Measurements from ENCODE around the gene NDUFS5. TPM values are rescaled to one million over a fixed set of nuclear protein-coding genes. Genes with fewer than 3 reads are reported as not detected.
"Not testable (repeated sequence)": the region's sequence is repeated elsewhere in the genome, so short reads cannot be mapped to it uniquely, and the experiment has no call there.

Gene NDUFS5
- total RNA-seq: 104 TPM

DNA sequence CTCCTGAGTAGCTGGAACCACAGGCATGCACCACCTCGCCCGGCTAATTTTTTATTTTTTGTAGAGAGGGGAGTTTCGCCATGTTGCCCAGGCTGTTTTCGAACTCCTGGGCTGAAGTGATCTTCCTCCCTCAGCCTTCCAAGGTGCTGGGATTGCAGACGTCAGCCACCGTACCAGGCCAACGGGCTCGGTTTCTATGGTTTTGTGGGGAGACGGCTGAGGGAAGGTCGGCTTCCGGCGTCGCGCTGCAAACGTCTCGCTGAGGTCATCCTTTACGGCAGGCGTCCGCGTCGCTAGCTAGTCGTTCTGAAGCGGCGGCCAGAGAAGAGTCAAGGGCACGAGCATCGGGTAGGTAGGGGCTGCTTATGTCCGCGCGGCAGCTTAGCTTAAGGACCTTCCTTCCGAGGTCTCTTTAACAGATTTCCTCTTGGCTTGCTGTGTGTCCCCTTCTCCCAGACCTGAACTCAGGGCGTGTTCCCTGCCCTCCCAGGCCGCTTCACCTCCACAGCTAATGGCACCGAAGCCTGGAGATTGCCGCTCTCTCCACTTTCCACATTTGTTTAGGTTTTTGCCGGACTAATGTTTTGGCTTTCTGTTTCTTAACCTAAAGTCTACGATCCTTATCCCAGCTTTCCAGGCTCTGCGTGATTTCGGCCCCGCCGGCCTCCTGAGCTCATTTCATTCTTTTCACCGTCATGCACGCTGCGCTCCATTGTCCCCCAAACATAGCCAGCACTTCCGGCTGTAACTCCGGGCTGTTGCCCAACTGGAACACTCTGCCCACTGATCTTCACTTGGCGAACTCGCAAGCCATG, at the start of gene NDUFS5:
Gene NDUFS5 (plus strand): TSS at position 300 of the 815 bp plus-strand sequence. CDS start 2,375 bp downstream, outside the sequence.
- peak; percentile 95 for ATAC-seq
- DNase-seq (ENCODE audit: low spot score): peak; percentile 90

DNA sequence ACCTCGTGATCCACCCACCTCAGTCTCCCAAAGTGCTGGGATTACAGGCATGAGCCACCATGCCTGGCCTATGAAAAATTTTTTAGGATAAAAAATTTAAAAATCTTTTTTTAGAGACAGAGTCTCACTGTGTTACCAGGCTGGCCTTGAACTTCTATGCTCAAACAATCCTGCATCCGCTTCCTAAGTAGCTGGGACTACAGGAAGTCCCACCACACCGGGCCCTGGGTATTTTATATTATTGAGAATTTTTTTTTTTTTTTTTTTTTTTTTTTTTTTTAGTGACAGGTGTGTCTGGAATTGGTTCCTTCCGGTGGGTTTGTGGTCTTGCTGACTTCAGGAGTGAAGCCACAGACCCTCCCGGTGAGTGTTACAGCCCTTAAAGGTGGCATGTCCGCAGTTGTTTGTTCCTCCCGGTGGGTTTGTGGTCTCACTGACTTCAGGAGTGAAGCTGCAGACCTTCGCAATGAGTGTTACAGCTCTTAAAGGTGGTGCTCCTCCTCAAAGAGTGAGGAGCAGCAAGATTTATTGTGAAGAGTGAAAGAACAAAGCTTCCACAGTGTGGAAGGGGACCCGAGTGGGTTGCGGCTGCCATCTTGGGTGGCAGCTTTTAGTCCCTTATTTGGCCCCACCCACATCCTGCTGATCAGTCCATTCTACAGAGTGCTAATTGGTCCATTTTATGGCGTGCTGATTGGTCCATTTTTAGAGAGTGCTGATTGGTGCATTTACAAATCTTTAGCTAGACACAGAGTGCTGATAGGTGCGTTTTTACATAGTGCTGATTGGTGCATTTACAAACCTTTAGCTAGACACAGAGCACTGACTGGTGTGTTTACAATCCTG, 48.5 kb upstream of the NDUFS5 start:
- not testable (repeated sequence) for DNase-seq (ENCODE audit: low spot score); ATAC-seq

DNA sequence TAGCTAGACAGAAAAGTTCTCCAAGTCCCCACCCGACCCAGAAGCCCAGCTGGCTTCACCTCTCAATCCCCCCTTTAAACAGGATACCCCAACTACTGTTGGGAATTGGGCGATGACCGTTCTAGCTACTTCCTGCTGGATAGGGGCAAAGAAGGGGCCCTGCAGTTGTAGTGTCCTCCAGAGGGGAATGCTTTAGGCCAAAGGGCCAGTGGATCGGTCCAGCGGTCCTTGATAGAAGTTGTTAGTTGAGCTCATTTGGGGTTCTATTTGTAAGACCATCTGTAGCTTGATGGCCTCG, 48.0 kb upstream of the NDUFS5 start:
- not testable (repeated sequence) for ATAC-seq; DNase-seq (ENCODE audit: low spot score)

DNA sequence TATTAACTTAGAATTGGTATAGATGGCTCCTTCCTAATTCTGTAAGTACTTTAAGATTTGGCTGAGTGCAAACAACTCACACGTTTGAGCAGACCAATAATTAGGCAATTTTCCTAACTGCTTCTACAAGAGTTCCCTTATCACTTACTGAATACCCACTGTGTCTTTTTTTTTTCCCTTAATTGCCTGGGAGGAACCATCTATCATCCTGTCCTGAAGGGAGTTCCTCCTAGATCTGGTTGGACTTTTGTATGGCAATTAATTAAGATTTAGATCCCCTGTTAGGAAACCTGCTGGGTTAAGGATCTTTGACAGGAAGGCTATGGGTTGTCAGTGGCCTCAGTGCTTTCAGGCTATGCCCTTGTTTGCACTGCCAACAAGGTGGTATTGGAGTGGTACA, 46.8 kb upstream of the NDUFS5 start:
- not testable (repeated sequence) for DNase-seq (ENCODE audit: low spot score); ATAC-seq

DNA sequence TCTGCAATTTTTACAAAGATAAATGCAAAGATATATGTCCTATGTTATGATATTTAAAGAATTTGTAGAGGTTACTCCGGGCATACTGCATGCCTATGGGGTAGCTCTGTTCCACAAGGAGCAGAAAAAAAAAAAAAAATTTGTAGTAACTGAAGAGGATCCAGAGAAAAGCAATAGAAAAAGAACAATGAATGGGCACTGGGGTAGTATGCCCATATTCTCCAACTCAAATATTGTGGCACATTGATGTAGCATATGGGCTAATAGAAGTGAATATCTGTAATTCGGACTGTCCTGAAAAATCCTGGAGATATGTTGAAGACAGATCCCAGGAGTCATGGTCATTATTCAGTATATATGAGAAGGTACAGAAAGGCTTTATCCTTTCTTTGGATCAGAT, 36.2 kb upstream of the NDUFS5 start:
- DNase-seq (ENCODE audit: low spot score): no peak

DNA sequence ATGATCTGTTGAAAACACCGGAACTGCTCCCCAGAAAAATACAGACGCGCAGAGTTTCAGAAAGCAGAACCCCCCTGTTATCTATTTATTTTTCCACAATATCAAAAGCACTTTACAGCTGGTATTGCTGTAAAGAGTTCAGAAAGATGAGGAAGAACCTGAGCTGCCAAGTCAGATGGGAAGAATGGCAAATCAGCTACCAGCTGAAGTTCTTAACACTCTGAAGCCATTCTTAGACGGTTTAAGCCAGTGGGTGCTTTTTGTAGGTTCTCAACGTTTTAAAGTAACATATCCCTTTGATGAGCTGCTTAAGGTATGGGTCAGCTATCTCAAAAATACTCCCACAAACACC, 35.8 kb upstream of the NDUFS5 start:
- DNase-seq (ENCODE audit: low spot score) (no peak), ATAC-seq (no peak)

More for the DNA sequence above, 36.2 kb upstream of the NDUFS5 start:
- ATAC-seq: no peak

DNA sequence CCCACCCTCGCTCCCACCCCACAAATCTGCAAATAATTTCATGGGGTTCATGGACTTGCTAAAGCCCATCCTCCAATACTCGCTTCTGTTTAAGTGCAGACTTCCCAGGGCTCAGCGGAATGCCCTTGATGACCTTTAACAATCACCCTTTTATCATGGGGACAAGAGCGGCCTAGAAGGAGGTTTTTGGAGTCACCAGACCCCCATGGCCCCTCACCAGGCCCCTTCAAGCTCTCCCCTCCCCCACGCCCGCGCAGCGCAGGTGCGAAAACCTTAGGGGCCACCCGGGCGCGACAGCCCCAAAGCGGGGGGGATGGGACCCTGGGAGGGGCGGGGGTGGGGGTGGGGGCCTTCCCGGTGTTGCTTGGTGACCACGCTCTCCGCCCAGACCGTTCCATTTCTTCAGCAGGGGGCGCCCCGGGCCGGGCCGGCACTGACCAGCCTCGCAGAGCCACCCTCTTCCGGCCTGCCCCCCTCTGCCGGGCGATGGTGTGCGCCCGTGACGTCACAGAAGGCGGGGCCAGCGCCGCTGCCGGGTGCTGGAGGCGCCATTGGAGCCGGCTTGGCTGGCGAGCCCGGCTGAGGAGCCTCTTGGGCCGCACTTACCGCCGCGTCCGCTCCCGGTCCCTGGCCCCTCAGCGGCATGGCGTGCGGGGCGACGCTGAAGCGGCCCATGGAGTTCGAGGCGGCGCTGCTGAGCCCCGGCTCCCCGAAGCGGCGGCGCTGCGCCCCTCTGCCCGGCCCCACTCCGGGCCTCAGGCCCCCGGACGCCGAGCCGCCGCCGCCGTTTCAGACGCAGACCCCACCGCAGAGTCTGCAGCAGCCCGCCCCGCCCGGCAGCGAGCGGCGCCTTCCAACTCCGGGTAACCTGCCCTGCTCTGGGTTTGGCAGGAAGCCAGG, 35.2 kb upstream of the NDUFS5 start, which contains the start of gene AKIRIN1:
Gene AKIRIN1 (plus strand): TSS at position 539 of the 900 bp plus-strand sequence. CDS start 105 bp downstream, at position 644.
- ATAC-seq: peak; percentile 94
- peak; percentile 99 for DNase-seq (ENCODE audit: low spot score)

DNA sequence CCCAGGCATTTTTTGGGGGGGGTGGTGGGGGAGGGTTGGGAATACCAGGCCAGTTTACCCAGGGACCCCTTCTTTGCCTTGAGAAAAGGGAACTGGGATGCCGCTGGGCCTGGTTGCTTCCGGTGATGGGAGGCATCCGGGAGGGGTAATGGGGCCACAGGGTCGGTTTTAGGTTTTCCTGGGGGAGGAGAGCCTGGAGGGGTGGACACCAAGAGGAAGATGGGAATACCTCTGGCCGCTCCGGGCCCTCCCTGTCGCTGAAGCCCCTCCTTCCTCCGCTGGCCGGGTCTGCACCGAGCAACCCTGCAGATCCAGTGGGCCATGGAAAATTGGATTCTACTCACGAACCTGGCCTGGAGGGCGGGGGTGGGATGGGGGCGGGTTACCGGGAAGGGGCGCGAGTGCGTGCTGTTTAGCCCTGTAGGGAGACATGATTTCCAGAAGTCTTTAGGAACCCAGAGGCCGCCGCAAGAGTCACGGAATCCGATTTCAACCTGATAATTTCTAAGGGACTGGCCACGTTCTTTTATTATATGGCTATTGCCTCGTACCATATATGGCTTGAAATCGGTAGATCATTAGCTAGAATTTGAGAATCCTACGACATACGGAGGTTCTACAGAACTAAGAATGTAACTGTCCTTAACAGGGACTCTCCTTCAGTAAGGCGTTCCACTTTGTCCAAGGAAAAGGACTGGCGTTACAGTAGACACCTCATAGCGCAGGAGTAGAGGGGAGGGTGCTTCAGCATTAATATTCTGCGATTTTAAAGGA, 34.3 kb upstream of the NDUFS5 start:
- ATAC-seq (peak; percentile 25), DNase-seq (ENCODE audit: low spot score) (no peak)

DNA sequence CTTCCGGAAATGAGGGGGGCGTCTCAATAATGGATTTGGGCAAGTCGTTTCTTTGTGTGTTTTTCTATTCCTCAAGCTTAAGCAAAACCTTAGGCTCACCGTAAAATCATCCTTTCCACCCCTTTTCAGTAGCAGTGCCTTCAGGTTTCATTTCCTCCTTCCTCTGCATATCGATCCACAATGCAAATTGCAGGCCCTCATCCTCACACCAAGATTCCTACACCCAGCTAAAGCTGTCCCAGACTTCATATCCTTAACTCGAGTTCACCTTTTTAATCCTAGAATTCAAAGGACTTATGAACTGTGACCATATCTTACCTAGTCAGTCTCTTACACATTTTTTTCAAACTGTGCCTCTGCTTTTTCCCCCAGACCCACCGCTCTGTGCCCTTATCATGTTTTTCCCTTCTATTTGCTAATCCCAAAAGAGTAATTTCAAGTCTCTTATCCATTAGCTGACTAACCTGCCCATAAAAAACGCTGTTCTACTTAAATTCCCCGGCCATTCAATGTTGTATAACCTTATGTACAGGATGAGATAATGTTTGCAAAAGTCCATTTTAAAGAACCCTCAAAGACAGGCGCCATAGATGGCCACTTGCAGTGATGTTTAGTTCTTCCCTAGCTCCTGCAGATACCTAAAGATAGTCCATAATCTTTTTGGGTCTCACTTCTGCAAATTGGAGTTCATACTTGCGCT, 33.6 kb upstream of the NDUFS5 start:
- no peak for DNase-seq (ENCODE audit: low spot score)

DNA sequence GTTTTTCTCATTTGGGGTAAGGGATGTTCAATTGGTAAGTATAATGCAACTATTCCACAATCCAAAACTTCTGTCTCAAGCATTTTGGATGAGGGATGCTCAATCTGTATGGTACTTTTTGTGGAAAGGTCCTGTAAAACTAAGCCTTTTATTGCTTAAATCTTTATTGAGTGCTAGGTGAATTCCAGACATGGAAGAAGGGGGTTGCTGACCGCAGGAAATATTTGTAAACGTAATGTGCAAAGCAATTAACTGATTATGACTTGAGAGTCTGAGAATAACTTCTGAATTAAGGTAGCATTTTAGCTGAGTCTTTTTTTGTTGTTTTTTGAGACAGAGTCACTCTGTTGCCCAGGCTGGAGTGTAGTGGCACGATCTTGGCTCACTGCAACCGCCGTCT, 32.0 kb upstream of the NDUFS5 start:
- ATAC-seq: no peak

More for the DNA sequence above, 33.6 kb upstream of the NDUFS5 start:
- ATAC-seq: no peak

DNA sequence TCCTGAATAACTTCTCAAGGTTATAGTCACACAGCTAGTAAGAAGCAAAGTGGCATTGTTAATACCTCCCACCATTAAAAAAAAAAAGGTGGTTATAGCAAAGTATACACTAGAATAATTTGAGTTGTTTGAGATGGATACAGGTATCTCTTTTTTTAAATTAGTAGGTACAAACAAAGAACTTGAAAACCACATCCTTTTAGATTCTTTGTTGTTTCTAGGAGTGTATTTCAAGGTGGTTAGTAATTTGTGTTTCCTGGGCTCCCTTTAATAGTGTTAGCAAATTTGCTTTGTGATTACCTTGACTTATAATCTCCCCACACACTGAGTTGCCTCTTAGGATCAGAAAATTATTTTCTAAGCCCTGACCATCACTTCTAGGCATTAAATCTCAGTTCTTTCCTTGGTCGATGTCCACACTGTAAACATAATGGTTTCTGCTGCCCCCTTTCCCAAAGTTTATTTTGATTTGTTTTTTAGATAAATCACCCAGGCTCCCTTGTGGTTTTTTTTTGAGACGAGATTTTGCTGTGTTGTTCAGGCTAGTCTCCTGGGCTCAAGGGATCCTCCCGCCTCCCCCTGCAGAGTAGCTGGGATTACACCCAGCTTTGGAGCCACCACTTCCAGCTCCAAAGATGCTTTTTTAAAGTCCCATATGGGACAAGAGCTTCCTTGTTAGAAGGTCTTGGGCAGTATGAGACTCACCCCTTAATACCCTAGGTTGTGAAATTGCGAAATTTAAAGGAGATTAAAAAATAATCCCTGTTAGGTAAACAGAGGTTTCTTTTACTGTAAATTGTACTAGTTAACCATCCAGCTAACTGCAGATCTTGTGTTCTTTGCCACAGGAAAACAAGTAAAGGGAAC, 28.9 kb upstream of the NDUFS5 start:
- ATAC-seq (no peak), DNase-seq (ENCODE audit: low spot score) (no peak)

More for the DNA sequence above, 32.0 kb upstream of the NDUFS5 start:
- DNase-seq (ENCODE audit: low spot score): no peak

DNA sequence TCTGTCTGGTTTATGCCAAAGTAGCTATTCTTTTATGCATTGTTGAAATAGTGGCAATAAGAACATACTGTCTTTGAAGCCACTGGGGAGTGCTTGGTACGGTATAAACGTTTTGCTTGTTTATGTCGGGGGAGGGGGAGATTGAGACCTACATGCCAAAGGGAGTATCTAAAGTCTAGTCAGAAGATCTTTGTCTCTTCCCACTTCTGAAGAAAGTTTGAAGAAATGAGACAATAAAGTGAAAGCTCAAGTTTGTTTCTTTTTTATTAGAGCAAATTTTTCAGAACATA, 28.3 kb upstream of the NDUFS5 start:
- no peak for ATAC-seq
- DNase-seq (ENCODE audit: low spot score): no peak

DNA sequence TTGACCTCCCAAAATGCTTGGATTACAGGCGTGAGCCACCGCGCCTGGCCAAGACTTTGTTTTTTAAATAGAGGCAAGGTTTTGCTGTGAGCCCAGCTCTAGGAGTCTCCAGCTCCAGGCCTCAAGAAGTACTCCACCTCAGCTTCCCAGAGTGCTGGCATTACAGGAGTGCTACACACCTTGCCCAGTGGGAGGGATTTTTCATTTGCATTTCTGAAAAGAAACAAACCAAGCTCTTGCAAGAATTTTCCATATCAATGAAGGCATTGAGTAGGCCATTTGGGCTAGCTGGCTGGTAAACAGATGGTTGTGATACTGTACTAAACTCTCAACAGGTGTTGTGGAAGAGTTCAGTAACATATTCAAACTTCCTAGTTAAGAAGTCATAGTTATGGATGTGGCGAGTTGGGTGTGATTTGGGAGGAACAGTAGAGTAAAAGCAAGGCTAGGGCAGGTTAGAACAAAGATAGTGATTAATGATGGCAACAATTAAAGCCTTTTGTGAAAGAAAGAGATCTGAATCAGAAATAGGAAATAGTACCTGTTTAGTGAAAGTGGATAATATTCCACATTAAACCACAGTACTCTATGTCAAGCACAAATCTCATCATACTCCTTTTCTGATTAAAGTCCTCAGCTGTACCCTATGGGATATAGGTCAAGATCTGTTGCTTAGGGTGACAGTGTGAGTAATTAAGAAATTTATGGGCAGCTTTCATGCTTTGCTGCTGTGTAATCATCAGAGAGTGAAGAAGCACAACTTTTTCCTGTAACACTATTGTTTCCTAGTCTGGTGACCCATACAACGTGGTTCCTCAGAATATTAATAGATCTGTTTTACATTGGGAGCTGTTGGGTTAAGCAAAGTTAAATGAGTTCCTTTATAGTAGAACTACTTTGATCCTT, 24.4 kb upstream of the NDUFS5 start:
- ATAC-seq (no peak), DNase-seq (ENCODE audit: low spot score) (no peak)

DNA sequence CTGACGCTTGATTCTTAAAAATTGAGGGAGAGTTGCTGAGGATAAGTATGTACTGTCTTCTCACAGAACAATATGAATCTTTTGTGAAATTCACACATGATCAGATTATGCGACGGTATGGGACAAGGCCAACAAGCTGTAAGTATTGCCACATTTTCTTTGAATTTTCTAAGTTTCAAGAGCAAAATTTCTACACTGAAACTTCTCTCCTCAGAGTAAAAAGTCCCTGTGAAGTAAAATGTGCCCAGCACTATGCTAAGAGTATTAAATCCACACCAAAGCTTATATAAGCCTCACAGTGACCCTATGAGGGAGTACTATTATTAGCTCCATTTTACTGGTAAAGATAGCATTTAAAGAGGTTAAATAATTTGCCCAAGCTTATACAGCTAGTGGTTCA, 22.9 kb upstream of the NDUFS5 start:
- no peak for DNase-seq (ENCODE audit: low spot score)
- no peak for ATAC-seq

DNA sequence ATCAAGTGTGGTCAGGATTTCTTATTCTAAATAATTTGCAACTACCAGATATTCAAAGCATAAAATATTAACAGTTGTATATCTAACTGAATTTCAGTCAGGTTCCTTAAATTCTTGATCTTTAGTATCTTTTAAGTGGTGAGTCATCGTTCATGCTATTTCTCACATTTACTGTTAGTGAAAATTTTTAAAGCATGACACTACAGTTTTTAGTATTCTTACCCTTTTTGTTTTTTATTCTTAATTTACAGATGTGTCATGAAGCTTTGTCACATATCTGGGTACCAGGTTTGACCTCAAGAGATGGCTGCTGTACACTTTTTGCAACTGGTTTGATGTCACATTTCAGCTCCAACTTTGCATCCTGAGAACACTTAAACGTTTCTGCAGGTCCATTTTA, 22.4 kb upstream of the NDUFS5 start:
- no peak for ATAC-seq
- no peak for DNase-seq (ENCODE audit: low spot score)

DNA sequence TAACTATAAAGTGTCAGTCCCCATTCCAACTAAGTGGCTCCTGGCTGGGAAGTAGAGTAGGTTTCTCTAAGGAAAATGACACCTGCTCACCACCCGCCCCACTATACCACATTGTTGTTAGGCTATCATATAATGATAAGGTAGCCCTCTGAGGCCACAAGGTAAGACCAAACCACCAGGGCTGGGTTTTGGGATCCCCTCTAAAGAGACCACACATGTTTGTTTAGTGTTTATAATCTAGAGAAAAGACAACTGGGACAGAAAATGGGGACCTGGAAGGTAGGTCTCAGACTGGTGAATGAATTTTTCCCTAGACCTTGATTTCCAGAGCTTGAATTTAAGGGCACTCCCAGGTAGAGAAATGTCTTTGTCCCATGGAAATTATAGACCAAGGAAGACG, 19.9 kb upstream of the NDUFS5 start:
- DNase-seq (ENCODE audit: low spot score) (no peak), ATAC-seq (no peak)

DNA sequence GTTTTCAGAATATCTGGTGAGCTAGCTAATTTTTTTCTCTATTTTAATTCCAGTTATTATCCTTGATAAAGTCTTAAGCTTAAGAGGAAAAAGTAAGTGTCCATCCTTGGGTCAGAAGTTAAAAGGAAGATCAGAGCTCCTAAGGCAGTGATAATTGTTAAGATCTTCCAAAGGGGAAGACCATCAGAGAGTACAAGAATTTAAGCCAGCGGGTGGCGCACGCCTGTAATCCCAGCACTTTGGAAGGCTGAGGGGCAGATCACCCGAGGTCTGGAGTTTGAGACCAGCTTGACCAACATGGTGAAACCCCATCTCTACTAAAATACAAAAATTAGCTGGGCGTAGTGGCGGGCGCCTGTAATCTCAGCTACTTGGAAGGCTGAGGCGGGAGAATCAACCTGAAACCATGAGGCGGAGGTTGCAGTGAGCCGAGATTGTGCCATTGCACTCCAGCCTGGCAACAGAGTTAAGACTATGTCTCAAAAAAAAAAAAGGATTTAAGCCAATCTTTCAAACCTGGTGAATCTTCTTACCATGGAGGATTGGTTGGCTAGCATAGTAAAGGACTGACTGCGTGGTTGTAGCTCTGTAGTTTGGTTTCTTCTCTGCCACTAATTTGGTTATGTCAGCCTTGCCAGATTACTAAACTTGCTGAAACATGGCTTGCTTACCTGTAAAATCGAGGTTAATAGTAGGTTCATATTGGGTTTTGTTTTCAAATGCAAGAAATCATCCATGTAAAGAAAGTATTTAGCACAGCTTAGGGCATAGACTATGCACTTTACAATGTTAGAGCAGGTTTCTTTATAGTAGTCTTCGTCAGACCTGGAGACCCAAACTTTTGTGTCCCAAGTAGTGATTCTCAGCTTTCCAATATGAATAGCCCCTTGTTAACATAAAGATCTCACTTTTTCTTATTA, 19.2 kb upstream of the NDUFS5 start:
- no peak for ATAC-seq
- DNase-seq (ENCODE audit: low spot score): no peak
